Measurements from ENCODE around the gene ZDBF2. TPM values are rescaled to one million over a fixed set of nuclear protein-coding genes. Genes with fewer than 3 reads are reported as not detected.

ZDBF2 gene
- total RNA-seq, 1 donor from 2014 or later = 11.3 TPM

DNA sequence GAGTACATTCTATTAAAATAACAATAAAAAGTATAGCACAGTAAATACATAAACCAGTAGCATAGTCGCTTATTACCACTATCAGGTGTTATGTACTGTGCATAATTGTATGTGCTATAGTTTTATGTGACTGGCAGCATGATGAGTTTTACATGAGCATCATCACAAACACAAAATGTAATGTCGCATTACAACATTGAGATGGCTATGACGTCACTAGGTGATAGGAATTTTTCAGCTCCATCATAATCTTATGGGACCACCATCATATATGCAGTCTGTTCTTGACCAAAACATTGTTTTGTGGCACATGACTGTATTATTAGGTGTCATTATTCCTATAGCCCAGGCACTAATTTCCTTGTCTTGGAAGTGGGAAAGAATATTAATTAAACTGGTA lies 48.6 kb downstream of the ZDBF2 start:
- ATAC-seq (no peak), DNase-seq (no peak)
- Histone ChIP-seq H3K4me3 (no peak overlapping the region), H3K27me3 (no peaks in the 10 kb centered on the region), H3K4me1 (no peaks in the 10 kb centered on the region), H3K36me3 (no peaks in the 10 kb centered on the region), H3K9me3 (peaks cover 9% of the 10 kb centered on the region), H3K27ac (no peak overlapping the region)
- intact Hi-C loops (cut with DNase I) = no loop called here
- TF ChIP-seq CTCF (IDR thresholded peaks at IDR 0.05) = no peak

DNA sequence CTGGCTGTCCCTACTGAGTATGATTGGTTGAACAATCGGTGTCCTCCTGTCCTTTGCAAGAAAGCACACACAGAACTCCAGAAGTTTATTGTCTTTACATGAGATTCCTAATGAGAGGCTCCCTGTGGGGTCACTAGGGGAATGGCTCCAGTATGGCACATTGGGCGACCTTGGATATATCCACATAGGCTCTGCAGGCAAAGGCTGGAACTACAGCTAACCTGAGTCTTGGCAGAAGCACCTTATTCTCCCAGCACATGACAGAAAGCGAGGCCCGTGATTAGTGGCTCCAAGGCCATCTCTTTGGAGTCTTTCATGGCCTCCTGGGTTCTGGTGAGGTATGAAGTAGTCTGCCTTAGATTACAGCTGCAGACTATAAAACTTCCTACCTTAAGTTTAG lies 49.0 kb downstream of the ZDBF2 start:
- no peaks in the 10 kb centered on the region for H3K4me1 ChIP-seq
- intact Hi-C loops (cut with DNase I) = no loop called here
- DNase-seq = no peak
- peaks cover 9% of the 10 kb centered on the region for H3K9me3 ChIP-seq
- no peak for ATAC-seq
- no peaks in the 10 kb centered on the region for H3K27me3 ChIP-seq
- no peak overlapping the region for H3K27ac ChIP-seq
- TF ChIP-seq CTCF (IDR thresholded peaks at IDR 0.05) = no peak
- H3K4me3 ChIP-seq = no peak overlapping the region
- no peaks in the 10 kb centered on the region for H3K36me3 ChIP-seq

GRCh38 chr2:206324869-206325268 lies 50.4 kb downstream of the ZDBF2 start:
- DNase-seq (no peak), ATAC-seq (no peak)
- Histone ChIP-seq H3K27ac (no peak overlapping the region), H3K36me3 (no peaks in the 10 kb centered on the region), H3K27me3 (no peaks in the 10 kb centered on the region), H3K4me1 (no peaks in the 10 kb centered on the region), H3K4me3 (no peak overlapping the region), H3K9me3 (no peaks in the 10 kb centered on the region)
- no peak for TF ChIP-seq CTCF (IDR thresholded peaks at IDR 0.05)
- intact Hi-C loops (cut with DNase I) = no loop called here

GRCh38 chr2:206328974-206329373 lies 54.5 kb downstream of the ZDBF2 start:
- no peaks in the 10 kb centered on the region for H3K4me1 ChIP-seq
- H3K27me3 ChIP-seq = no peaks in the 10 kb centered on the region
- ATAC-seq = no peak
- intact Hi-C loops (cut with DNase I) = no loop called here
- H3K36me3 ChIP-seq = no peaks in the 10 kb centered on the region
- DNase-seq = no peak
- no peak overlapping the region for H3K27ac ChIP-seq
- H3K9me3 ChIP-seq = no peaks in the 10 kb centered on the region
- no peak for TF ChIP-seq CTCF (IDR thresholded peaks at IDR 0.05)
- H3K4me3 ChIP-seq = no peak overlapping the region

- Histone ChIP-seq H3K4me1 (peaks cover 3% of the 10 kb centered on the region), H3K4me3 (no peak overlapping the region), H3K27me3 (no peaks in the 10 kb centered on the region), H3K9me3 (no peaks in the 10 kb centered on the region), H3K36me3 (no peaks in the 10 kb centered on the region), H3K27ac (no peak overlapping the region)
- DNase-seq = no peak
- intact Hi-C loops (cut with DNase I) = no loop called here
- no peak for TF ChIP-seq CTCF (IDR thresholded peaks at IDR 0.05)
- no peak for ATAC-seq
Observed at GRCh38 chr2:206336861-206337260, 62.4 kb downstream of the ZDBF2 start.

DNA sequence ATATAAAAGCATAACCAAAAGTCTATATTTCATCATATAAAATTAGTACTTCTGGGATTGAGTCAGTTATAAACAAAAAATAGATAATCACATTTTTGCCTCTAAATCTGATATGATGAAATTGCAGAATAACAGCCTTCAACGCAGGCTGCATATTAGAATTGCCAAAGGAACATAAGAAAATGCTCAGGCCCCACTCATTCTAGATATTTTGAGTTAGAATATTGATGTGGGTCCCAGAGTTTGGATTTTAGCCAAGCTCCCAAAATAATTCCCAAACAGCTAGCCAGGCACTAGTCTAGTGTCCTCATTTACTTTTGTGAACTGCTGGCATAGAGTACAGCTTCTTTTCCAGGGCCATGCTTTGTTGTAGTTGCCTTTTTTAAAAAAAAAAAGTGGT lies 63.5 kb downstream of the ZDBF2 start:
- peaks cover 3% of the 10 kb centered on the region for H3K4me1 ChIP-seq
- DNase-seq (no peak), ATAC-seq (no peak)
- no peaks in the 10 kb centered on the region for H3K9me3 ChIP-seq
- intact Hi-C loops (cut with DNase I) = no loop called here
- H3K36me3 ChIP-seq = no peaks in the 10 kb centered on the region
- no peak overlapping the region for H3K27ac ChIP-seq
- no peaks in the 10 kb centered on the region for H3K27me3 ChIP-seq
- no peak for TF ChIP-seq CTCF (IDR thresholded peaks at IDR 0.05)
- H3K4me3 ChIP-seq = no peak overlapping the region
